SK-N-SH (cell line): ENCODE data around the gene HSFX4.

Experiments used
- EP300 ChIP-seq, 2 experiments: IDR thresholded peaks; 2 replicates each; pipeline versions ENCODE4 v1.4.0 to v1.6.1; 2012; ENCODE audit warnings: borderline replicate concordance in 1 of 2, low read depth in 1 of 2, low read length in 1 of 2
- POLR2AphosphoS5 ChIP-seq: IDR thresholded peaks from 2 replicates; pipeline ENCODE4 v1.6.1; 2012; ENCODE audit warnings: low read depth, low read length
- TAF1 ChIP-seq: IDR thresholded peaks from 2 replicates; pipeline ENCODE4 v1.6.1; 2012; ENCODE audit warnings: low read depth, mild to moderate bottlenecking, low read length, moderate library complexity, borderline replicate concordance
- TF ChIP-seq, protein P1 (sequence below): fragments of 200-600 bp; sonication (generic); IDR thresholded peaks from 2 replicates; pipeline ENCODE4 v1.6.1; 2017; ENCODE audit warnings: antibody characterized with exemption, mild to moderate bottlenecking, moderate library complexity

DNA sequence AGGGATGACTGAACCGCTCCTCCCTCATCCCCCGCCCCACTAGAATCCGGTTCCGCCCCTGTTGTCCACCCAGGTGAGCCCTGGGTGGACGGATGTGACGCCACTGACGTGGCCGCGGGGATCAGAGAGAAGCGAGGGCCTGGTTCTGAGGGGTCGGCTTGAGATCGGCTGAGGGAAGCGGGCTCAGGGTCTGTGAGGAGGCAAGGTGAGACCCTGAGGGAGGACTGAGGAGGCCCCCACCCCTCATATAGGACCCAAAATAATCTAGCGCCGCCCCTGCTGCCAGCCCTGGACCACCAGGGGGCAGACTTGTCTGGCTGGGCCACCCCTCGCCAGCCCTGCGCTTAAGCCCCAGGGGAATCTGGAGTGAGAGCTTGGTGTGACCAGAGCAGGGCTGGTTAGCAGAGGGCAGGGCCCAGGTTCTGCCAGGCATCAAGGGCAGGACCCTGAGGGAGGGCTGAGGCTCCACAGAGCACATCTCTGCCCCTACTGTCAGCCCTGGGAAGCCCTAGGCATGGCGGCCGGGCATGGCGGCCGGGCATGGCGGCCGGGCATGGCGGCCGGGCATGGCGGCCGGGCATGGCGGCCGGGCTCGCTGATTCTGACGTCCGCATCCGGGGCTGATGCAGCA, 48.2 kb upstream of the HSFX4 start, which contains the start of gene MAGEA8:
- TF ChIP-seq TAF1 (no peak), POLR2AphosphoS5 (no peak), EP300 (IDR thresholded peaks at IDR 0.05; ENCODE audit: borderline replicate concordance in 1 of 2, low read depth in 1 of 2, low read length in 1 of 2) (no peak)
- TF ChIP-seq, protein P1, sequence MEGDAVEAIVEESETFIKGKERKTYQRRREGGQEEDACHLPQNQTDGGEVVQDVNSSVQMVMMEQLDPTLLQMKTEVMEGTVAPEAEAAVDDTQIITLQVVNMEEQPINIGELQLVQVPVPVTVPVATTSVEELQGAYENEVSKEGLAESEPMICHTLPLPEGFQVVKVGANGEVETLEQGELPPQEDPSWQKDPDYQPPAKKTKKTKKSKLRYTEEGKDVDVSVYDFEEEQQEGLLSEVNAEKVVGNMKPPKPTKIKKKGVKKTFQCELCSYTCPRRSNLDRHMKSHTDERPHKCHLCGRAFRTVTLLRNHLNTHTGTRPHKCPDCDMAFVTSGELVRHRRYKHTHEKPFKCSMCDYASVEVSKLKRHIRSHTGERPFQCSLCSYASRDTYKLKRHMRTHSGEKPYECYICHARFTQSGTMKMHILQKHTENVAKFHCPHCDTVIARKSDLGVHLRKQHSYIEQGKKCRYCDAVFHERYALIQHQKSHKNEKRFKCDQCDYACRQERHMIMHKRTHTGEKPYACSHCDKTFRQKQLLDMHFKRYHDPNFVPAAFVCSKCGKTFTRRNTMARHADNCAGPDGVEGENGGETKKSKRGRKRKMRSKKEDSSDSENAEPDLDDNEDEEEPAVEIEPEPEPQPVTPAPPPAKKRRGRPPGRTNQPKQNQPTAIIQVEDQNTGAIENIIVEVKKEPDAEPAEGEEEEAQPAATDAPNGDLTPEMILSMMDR = peak; percentile 45; the same call in 1 of the 2 replicates
